GM15510 (cell line): ENCODE data around the gene C4orf50.

Experiments
- POLR2A ChIP-seq: IDR thresholded peaks from 3 replicates; pipeline ENCODE4 v1.6.1; 2011; ENCODE audit warnings: borderline replicate concordance; ENCODE audit not compliant: insufficient read length; ENCODE audit errors: extremely low read depth

Gene C4orf50

GRCh38 chr4:6012200-6012599 is 6.0 kb downstream of the C4orf50 start:
- TF ChIP-seq POLR2A = no peak

DNA sequence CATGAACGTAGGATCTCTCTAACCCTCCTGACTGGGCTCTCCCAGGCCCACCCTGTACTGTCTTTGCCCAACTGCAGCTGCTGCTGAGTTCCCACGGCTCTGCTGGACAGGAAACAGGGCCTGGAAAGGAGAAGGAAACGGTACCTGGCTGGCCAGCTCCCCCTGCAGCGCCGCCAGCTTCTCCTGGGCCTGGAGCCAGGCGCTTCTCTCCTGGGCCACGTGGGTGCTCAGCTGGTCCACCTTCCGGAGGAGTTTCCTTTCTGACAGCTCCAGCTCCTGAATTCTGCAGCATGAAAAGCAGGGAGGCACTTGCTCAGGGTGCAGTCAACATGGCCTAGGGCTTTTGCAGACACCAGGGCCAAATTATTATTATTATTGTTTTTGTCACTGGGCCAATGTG is 6.5 kb downstream of the C4orf50 start:
- TF ChIP-seq POLR2A = no peak

- no peak for TF ChIP-seq POLR2A
Observed at GRCh38 chr4:6011271-6011671, 7.0 kb downstream of the C4orf50 start.

GRCh38 chr4:6010789-6011188 is 7.4 kb downstream of the C4orf50 start:
- TF ChIP-seq POLR2A = no peak

- no peak for TF ChIP-seq POLR2A
Observed at GRCh38 chr4:6009452-6009851, 8.8 kb downstream of the C4orf50 start.

DNA sequence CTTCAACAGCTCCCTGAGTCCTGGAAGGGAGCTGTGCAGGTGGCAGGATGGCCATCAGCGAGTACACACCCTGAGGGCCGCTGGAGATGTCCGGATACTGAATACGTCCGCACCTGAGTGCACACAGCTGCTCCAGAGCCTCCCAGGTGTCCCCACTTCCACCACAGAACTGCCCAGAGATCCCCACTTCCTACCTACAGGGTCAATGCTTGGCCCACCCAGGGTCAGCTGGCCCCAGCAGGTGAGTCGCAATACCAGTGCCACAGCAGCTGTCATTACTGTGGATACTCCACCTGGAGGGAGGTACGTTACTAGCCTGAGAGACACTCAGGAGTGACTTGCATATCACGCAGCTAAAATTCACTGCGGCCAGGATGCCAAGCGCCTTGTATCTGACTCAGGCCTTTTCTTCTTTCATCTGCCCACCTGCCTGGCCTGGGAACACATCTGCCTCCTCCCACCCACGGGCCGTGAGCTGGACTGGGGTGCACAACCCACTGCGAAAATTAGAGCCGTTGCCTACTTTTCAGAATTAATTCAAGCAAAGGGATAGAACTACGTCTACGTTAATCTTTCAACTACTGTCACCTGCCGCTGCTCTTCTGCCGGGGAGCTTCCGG is 9.4 kb downstream of the C4orf50 start:
- no peak for TF ChIP-seq POLR2A

GRCh38 chr4:6008092-6008551 is 10.1 kb downstream of the C4orf50 start:
- no peak for TF ChIP-seq POLR2A

DNA sequence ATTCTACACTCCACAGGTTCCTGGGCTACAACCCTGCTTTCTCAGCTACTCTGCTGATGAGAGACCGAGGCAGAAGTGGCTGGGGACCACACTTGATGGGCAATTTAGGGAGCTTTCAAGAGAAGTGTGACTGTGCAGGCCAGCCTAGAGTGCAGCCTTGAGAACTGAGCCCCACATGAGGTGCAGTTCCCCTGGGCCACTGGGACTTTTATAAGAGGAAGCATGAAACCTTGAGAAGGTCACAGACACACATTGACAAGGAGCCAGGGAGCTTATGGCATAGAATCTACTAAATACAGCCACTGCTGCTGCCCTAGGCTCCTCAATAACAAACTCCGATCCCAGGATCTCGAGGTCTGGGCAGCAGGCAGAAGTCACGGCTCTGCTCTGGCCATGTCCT is 13.1 kb downstream of the C4orf50 start:
- no peak for TF ChIP-seq POLR2A

- no peak for TF ChIP-seq POLR2A
Observed at GRCh38 chr4:6002926-6003325, 15.3 kb downstream of the C4orf50 start.

DNA sequence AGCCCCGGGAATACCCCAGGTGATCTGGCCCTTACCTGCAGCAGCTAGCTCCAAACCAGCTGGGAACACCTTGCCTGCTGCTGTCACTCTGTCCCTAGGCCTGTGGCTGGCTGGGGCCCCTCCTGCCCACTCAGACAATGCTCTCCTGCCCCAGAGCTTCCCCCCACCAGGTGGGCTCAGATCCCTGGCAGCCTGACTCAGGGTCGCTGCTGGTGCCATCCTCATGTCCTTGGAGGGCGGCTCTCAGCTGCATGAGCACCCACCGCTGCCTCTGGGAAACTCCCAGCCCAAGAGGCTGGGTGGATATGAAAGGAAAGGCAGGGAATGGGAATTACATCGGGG is 15.8 kb downstream of the C4orf50 start:
- TF ChIP-seq POLR2A = no peak

- TF ChIP-seq POLR2A = no peak
Observed at GRCh38 chr4:6001680-6002491, 16.3 kb downstream of the C4orf50 start.

GRCh38 chr4:5999830-6000365 is 18.3 kb downstream of the C4orf50 start:
- TF ChIP-seq POLR2A = no peak

- no peak for TF ChIP-seq POLR2A
Observed at GRCh38 chr4:5999356-5999755, 18.9 kb downstream of the C4orf50 start.

DNA sequence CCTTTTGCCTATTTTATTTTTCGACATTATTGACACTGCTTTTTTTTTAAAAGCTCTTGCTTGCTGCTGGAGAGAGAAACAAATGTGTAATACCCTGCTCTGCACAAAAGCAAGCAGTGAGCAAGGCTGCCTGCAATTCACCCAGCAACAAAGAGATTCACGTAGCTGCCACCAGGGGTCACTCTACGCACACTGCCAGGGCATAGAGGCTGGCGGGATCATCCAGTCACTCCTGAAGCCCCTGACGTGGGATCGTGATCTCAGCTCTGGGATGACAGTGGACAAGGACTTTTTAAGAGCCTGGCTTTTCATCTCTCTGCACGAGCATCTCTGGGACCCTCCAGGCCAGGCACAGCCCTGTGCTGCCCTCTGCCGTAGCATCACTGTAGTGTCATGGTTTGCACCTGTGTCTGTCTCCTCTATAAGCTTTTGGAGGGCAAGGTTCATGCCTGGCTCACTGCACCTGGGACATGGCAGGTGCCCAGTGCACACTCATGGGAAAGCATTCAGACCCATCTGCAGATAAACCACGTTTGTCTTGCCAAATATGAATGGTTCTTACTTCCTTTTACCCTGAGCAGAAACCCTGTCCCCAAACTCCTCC is 19.8 kb downstream of the C4orf50 start:
- no peak for TF ChIP-seq POLR2A

DNA sequence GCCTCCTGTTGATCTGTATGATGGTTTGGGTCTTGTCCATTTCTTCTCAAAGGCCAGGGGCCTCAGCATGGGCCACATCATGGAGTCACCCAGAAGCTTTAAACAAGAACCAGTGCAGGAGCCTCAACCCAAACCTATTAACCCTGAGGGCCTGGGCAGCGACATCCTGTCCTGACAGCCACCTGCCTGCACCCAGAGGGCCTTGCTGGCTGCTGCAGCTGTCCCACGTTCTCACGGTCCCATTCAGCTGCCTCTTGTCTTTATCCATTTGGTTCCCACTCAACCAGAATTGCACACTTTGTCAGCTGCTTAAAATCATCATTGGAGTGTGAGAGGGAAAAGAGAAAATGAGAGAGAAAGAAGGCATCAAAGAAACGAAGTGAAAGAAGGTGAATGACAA is 21.6 kb downstream of the C4orf50 start:
- no peak for TF ChIP-seq POLR2A
